GM18873 (cell line): ENCODE results near the gene KLHL40.
"Not testable (repeated sequence)": the region's sequence is repeated elsewhere in the genome, so short reads cannot be mapped to it uniquely, and the experiment has no call there.

Experiments used
- ATAC-seq: cut with Tn5 transposase; IDR thresholded peaks from one replicate; pipeline ENCODE4 v1.9.1; 2021; ENCODE audit warnings: mild to moderate bottlenecking, moderate library complexity, moderate number of reproducible peaks; ENCODE audit not compliant: unreplicated experiment, low FRiP score

Gene KLHL40

DNA sequence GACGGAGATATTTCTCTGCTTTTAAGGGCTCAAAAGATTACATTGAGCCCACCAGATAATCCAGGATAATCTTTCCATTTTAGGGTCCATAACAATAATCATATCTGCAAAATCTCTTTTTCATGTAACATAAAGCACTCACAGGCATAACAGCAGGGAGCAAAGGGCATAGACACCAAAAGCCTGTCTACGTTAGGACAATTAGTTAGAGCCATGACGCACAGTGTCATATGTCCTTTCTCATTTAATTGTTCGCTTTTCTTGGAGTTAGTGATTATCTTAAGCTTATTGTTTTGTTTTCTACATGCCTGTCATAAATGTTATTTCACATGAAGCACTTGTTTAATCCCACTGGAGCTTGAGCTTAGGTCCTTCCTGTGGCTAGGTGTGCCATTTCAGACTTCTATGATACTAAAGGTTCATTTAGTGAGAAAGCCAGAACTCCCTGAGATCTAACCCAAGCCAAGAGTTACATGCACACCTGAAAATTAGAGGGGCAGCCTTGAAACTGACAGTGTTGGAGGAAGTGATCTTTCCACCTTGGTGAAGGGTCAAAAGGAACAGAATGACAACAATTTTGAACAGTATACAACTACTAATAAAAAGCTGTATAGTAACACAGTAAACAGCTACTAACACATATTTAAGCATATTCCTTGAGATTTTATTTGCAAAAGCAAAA is 29.0 kb downstream of the KLHL40 start:
- ATAC-seq: no peak

DNA sequence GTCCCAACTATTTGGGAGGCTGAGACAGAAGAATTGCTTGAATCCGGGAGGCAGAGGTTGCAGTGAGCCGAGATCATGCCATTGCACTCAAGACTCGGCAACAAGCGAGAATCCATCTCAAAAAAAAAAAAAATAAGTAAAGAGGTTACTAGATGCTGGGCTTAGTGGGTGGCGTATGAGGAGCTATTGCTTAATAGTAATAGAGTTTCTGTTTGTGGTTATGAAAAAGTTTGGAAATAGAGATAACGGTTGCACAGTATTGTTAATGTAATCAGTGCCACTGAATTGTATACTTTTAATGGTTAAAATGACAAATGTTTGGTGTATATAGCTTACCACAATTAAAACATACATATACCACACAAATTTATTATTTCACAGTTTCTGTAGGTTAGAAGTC is 32.0 kb downstream of the KLHL40 start:
- ATAC-seq: no peak

DNA sequence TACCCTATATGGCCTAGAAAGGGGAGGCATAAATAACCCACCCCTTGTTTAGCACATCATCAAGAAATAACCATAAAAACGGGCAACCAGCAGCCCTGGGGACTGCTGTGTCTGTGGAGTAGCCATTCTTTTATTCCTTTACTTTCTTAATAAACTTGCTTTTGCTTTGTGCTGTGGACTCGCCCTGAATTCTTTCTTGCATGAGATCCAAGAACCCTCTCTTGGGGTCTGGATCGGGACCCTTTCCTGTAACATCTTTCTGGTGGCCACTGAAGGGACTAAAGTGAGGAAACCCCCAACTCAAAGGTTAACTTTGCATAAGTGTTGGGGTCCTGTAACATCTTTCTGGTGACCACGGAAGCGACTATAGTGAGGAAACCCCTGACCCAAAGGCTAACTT is 33.0 kb downstream of the KLHL40 start:
- ATAC-seq: no peak

DNA sequence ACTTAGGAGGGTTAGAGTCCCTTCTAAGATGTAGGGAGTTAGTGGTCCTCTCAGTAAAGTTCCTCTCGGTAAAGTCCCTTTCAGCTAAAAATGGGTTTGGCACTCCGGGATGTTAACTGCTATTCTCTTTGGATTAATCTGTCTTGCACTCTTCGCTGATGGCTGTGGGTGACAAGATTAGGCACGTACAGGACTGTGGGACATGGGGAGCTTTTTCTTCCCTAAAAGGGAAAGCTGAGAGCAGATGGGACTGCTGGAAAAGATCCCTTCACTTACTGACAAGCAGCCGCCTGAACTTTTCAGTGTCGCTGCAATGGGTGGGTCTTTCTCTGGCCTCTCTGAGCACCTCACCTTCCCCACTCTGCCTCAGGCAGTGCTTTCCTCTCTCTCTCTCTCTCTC is 33.7 kb downstream of the KLHL40 start:
- no peak for ATAC-seq

DNA sequence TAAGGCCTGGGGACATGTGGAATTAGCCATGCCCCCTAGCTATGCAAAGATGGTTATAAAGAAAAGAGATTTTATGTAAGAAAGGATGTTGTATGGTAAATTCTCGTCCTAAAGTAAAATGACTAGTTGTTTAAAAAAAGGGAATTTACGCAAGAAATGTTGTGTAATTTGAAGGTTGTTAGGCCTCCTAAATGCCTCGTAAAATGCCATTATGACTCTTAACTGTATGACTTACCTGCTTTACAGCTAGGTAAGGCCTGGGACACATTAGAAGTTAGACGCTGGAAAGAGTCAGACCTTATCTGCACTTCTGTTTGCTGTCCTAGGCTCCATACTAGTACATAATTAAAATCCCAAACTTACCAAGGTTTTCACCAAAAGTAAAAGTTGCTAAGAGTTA is 34.8 kb downstream of the KLHL40 start:
- no peak for ATAC-seq

DNA sequence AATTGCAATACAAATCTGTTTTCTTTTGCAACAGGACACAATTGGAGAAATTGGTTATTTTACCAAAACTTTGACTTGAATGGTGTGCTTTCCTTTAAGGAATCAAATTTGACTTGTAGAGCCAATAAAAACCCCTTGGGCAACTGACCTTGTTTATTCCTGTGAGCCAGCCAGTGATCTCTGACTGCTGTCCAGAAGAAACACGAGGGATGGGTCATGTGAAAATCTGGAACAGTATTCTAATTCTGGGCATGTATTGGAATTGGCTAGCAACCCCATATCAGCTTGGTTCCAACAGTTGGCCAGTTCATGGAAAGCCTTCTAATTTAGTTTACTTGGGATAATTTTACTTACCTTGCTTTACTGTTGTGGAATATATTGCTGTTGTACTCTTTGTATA is 36.4 kb downstream of the KLHL40 start:
- ATAC-seq: no peak

DNA sequence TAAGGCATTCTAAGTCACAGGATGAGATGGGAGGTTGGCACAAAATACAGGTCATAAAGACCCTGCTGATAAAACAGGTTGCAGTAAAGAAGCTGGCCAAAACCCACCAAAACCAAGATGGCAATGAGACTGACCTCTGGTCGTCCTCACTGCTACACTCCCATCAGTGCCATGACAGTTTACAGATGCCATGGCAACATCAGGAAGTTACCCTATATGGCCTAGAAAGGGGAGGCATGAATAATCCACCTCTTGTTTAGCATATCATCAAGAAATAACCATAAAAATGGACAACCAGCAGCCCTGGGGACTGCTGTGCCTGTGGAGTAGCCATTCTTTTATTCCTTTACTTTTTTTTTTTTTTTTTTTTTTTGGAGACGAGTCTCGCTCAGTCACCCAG is 37.1 kb downstream of the KLHL40 start:
- not testable (repeated sequence) for ATAC-seq

DNA sequence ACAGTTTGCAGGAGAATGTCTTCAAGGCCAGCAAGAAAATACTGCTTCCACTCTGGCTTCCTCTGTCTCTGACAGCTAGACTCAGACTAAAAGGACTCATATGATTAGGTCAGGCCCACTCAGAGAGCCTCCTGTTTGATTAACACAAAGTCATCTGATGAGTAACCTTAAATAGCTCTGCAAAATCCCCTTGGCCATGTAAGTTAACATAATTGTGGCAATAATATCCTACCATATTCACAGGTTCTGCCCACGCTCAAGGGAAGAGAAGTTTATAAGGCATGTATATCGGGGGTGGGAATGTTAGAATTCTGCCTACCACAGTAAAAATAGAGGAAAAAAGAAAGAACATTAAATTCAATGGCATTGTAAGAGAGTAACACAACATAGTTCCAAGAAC is 37.9 kb downstream of the KLHL40 start:
- no peak for ATAC-seq

DNA sequence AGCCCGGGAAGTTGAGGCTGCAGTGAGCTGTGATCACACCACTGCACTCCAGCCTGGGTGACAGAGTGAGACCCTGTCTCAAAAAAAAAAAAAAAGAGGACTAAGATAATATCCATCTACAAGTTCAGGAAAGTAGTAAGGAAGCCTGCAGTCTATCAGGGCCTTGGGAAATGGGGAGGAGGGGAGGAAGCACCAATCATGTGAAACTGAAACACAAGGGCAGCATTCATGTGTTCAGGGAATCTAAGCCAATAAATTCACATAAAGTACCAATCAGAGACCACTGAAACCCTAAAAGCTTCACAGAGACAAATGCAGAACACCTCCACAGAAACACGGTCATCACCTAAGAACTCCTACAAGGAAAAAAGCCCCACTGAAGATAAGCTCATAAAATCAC is 40.1 kb downstream of the KLHL40 start:
- no peak for ATAC-seq

DNA sequence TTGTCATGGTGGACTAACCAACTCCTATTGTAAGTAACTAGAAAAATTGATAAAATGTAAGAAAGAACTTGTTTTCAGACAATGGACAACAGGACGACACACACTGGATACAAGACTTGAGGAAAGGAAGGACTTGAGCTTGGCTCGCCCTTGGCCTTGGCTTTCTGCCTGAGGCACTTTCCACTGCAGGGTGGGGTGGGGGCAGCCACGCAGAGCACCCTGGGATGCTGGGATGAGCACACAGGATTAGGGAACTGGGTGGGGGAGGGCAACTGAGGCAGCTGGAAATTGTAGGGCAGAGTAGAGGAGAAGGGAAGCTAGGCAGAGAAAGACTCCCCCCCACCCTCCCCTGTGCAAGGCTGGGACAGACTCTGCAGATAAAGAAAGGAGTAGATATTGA is 42.7 kb downstream of the KLHL40 start:
- ATAC-seq: no peak

DNA sequence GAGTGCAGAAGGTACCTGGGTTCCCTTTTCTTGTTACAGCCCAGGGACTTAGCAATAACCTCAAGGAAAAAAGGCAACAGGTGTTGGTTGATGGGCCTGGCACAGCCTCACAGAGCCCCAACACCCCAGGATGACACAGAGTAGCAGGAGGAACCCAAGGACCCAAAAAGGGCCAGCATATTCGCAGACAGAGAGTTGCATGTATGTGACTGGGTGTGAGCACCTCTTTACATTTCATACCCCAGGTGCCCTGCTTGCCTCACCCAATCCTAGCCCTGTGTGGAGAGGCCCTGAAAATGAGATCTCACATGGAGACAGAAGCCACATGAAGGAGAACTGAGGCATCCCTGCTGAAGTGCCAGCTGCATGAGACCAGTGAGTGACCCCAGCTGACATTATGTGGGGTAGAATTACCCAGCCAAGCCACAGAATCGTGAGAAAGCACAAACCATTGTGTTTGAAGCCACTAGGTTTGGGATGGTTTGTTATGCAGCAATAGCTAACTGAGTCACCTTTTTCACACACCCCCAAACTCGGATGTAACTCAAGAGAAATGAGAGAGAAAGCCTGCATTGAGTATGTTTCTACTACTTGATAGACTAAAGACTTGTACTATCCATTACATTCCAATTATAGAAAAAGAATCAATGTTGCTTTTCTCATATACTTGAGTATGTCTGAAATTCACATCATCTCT is 43.5 kb downstream of the KLHL40 start:
- no peak for ATAC-seq

DNA sequence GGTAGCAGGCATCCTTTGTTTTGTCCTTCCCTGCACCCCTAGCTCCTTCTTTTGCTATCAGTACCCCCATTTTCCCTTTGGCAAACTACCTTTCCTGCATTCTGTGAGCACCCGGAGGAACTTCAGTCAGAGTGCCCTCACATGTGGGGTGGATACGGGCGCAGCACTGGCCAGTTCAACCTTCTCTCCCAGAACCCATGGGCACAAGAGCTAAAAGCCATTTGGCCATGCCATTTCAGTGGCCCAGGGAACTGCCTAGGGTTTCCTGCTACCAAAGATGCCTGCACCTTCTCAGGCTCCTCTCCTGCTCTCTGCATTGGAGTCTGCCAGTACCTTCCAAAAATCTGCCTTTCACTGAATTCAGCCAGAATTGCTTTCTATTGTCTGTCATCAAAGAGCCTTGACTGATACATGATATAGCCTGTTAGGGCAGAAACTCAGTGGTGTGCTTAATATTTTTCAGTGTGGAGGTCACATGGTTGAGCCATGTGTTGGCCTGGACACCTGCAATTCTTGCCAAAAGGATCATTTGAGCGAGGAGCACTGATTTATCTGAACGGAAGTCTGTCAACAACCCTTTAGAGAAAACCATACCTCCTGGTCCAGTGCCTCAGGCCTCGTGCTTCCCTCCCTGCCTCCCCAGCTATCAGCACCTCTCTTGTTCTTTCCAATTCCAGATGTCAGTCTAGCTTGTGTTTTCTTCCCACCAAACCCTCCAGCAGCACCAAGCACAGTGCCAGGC is 44.2 kb downstream of the KLHL40 start:
- no peak for ATAC-seq

DNA sequence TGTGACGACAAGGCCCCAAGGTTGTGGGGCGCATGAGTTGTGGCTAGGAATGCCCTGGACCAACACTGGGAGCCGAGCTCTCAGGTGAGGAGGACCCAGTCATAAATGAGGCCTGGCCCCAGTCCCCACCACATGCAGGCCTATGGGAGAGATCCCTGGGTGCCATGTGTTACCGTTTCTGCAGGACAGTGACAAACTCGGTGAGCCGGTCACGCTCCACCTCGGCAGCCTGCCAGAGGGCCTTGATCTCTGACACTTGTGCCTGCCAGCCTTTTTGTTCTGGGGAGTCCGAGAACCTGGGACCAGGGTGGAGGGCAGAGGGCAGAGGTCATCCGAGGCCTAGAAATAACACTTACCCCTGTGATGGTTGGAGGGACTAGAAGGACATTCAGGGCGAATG is 45.0 kb downstream of the KLHL40 start:
- no peak for ATAC-seq

DNA sequence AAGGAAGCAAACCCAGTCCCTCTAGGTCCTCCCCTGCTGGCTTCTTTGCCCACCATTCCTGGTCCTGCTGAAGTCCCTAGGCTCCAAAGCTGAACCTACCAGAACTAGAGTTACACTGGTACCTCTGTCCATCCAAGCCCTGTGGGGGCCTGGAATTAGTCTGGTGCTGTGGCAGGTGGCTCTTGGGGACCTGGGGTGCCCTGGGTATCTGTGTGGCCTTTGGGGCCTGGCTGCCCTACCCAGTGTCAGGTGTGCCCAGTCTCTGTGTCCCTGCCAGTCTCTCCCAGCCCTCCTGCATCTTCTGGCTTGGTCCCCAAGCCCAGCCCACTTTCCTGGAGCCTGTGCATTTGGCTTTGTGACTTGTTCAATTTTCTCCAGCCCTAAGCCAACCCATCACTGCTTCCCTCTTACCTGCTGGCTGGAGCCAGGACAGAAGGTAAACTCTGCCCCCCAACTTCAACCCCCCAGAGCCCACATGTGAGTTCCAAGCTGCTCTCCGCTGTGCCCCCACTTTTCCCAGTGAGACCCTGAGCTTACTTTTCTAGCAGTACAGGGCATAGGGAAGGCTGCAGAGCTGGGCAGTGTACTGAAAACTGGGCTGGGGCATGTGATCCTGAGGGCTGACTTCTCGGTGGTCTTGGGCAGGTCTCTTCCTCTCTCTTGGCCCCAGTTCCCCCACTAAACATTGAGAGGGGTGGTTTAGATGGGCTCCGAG is 45.5 kb downstream of the KLHL40 start:
- ATAC-seq: no peak

DNA sequence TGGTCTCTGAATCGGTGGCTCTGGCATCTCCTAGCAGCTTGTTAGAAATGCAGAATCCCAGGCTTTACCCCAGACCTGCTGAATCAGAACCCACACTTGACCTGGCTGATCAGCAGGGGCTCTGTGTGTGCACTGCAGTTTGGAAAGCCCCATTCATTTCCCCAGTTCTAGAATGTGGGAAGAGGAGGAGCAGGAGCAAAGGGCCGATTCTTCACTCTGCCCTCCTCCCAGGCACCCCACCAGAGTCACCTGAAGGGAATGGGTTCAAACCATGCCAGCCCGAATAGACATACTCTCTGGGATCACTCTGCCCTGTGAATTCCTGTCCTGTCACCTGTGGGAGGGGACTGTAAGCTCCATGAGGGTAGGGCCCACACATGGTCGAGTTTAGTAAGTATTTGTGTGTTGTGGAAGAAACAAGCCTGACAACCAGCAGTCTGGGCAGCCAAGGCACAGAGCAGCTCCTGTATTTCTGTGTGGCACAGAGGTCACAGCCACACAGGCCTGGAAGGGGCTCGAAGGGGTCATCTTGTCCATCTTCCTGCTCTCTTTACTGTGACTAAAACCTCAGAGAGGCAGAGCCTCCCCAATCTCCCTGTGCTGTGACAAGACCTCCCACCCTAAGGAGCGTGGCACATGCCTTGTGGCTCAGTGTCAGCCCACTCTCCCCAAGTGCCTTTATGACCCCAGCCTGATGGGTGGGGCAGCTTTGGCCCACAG is 46.3 kb downstream of the KLHL40 start:
- ATAC-seq: no peak

DNA sequence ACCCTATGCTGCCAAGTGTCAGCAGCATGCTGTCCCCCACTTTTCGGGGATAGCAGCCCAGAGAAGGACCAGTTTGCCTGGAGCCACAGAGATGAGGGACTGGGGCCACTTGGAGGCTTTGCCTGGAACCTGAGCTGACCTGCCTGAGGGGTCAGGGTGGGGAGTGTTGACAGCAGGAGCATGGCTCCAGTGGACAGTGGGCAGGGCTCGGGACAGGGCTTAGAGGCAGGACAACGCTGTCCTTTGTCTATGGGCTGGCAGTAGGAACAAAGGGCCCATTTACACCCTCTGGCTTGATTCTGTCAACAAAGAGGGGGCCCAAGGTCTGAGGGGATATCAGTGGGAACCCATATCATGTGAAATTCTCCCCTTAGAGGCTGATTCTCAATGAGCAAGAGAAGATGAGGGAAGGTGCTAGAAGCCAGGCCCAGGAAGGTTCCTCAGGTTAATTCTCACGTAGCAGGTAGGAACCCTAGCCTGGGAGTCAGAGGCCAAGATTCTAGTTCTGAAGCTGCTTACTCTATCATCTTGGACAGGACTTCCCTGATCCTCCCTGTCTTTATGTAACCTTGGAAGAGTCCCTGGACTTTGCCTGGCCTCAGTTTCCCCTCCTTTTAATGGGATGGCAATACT is 47.0 kb downstream of the KLHL40 start:
- ATAC-seq: no peak

DNA sequence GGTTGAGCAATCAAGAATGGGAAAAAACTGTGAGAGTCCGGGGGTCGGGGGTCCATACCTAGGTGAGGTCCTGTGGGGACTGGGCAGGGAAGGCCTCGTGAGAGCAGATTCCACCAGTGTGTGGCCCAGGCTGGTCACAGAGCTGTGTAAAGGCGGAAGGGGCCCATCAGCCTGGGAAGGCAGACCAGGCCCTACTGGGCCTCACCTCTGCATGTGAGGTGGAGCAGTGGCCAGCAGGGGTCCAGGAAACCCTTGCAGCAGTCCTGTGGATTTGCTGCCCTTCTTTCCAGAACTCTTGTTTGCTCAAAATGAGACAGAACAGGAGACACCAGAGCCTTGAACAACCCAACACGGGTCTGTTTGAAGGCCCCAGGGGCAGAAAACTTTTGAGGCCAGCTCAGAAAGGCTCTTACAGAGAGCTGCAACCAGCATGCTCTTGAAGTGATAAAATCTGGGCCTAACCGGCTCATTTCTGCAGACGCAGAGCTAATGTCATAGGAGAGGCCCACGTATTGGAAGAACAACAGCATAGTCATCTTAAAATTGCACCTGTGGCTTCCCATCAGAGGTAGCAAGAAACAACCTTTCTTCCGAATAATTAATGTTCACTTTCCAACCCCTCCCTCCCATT is 47.6 kb downstream of the KLHL40 start:
- no peak for ATAC-seq

DNA sequence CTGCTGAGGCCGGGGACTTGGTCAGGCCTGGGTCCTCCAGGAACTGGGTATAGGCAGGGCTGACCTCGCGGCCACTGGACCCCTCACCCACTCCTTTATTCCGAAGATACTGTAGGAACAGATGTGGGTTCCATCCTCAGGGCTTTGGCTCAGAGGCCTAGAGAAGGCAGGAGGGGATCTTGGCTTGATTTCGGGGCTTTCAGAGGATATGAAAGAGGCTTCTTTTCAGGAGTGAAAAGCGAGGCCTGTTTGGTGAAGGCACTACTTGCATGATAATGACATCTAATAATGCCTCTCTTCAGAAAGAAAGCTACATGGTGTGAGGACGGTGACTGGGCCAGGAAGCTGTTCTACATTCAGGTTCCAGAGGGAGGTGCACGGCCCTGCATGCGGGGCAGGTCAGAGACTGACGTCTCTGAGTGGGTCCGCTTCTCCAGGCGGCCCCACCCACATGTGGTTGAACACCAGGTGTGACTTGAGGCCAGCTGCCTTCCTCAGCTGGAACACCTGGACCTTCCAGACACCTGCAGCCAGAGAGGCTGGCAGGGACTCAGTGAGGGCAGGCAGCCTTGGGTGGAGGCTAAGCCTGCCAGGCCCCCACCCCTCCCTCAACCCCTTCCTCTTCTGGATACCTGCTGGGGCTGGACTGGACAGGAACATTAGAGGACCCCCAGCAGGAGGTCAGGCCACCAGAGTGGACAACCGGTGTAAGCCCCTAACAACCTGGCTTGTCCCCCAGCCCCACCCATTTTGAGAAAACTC is 48.3 kb downstream of the KLHL40 start:
- no peak for ATAC-seq
